ENCODE measurements around the gene STX3.
"Not testable (repeated sequence)": the region's sequence is repeated elsewhere in the genome, so short reads cannot be mapped to it uniquely, and the experiment has no call there.

Gene STX3

GRCh38 chr11:59794417-59794816, 39.2 kb downstream of the STX3 start:
- no peak for DNase-seq

DNA sequence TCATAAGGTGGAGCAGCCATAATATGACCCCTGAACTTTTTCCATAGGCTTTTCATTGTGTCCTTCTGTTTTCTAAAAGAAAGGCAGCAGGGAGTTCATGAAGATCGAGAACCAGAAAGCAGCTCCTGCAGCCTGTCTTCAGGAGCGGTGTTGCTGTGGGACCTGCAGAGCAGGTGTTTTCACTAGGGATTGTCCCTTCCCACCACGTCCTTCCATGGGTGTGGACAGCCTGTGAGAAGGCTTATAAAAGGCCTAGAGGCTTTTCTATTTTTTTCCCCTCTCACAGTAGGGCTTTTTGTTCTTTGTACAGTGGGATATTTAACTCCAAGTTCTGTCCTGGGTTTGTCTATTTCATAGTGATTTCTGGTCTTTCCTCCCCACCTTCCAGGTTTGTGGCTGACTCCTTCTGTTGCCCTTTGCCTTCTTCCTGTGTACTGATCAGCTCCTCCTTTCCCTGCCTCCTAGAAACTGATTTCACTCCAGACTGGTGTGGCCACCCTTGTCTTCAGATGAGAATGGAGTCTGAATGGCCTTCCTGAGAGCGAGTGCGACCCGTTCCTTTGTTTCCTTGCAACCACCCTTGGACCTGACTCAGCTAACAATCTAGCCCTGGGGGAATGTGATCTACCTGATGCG, 45.3 kb downstream of the STX3 start:
- DNase-seq, result no peak

DNA sequence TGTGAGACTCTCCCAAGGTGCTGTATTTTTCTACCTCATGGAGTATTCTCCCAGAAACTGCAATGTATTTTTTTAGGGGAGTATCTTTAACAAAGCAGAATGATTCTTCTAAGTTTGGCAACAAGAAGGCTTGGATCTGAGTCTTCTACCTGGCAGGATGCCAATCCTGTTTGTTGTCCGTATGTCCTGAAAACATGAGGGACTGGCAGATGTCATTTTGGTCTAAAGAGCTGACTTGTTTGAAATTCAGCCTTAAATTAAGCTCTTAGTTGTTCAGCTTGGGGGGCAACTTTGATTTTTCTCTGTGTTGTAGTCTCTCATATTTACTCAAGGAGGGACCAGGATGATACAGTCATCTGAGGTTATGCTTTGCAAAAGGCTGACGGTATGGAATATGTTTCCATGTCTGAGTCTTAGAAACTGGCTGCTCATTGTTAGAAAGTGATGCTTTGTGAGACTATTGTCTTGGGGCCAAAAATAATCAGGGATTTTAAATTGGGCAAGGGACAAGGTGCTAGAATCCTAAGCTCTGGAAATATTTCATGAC, 46.1 kb downstream of the STX3 start:
- no peak for DNase-seq

DNA sequence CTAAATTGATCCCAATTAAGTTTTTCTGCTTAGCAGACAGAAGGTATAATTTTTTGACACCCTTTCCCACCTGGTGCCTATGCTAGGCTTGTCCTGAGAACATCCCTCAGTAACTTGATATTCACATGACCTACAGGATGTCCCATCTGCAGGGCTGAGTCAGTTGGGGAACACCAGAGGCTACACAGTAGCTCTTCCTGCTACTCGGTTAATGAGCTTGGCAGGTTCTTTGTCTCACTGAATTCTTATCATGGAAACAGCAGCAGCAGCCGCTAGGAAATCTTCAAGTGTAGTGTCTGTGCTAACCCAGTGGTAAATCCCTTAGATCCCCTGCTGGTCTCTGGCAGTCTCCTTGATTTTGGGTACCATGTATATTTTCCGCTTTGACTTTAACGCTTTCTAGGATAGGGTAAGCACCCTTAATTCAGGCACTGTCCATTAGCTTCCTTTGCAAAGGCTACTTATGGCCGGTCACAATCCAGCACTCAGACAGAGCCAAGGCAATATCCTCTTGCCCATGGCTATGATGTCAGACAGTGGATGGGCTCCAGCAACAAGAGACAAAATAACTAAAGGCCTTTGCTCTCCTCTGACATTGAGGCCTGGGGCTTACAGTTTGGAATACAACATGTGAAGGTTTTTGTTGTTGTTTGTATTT, 46.9 kb downstream of the STX3 start:
- no peak for DNase-seq

DNA sequence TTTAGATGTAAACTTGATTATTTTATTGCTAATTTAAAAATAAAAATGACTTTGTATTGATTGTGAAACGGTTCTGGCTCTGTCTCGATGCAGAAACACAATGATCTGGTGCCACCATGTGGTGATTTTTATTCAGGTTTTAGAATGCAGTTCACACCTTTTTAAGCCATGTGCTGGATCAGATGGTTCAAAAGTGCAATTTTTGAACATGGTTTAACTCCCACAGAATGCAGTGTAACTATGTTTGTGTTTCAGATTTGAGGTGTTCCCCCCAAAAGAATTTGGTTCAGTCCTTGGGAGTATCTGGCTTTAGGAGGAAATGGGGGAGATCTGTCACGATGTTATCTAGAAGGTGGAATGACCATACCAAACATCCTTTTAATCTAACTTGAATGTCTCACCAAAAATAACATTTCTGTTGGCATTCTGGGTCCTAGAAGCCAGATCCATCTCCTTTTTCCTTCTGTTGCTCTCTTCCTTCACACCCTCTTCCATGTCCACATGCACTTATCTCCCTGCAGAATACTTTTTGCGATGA, 47.5 kb downstream of the STX3 start:
- peak; percentile 10 for DNase-seq

DNA sequence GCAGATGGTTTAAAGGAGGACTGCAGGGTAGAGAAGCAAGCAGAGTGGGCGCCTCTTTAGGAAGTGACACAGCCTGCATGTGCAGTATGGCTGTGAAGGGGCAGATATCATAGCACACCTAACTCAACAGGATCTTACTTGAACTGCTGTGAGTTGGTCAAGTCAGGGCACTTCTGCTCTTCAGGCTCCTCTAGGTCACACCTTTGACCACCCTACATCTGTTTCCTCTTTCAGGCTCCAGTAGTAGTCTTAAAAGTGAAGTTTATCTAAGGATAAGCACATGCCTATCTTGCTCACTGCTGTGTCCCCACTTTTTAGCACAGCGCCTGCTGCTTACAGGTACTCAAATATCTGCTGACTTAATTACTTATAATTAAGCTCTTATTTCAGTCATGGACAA, 48.9 kb downstream of the STX3 start:
- peak; percentile 8 for DNase-seq

DNA sequence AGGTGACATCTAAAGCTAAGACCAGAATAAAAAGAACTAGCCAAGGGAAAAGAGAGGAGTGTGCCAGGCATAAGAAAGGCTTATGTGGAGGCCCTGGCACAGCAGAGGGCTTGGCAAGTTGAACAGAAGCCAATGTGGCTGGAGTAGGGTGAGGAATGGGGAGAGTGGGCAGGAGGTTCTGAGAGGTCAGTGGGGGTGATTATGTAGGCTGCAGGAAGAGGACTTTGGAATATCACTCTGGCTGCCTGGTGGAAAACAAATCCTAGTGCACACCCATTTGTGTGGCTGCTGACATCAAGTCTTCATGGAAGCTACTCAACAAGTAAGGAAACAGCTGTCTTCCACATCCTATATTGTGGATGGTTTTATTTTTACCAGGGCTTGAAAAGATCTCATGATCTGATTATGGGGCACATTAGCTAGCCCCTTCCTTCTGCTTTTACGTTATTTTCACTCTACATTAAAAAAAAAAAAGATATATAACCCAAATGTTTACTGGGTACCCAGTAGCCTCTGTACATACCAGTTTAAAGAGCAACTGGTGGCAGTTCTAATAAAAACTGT, 52.0 kb downstream of the STX3 start:
- peak; percentile 5 for DNase-seq

DNA sequence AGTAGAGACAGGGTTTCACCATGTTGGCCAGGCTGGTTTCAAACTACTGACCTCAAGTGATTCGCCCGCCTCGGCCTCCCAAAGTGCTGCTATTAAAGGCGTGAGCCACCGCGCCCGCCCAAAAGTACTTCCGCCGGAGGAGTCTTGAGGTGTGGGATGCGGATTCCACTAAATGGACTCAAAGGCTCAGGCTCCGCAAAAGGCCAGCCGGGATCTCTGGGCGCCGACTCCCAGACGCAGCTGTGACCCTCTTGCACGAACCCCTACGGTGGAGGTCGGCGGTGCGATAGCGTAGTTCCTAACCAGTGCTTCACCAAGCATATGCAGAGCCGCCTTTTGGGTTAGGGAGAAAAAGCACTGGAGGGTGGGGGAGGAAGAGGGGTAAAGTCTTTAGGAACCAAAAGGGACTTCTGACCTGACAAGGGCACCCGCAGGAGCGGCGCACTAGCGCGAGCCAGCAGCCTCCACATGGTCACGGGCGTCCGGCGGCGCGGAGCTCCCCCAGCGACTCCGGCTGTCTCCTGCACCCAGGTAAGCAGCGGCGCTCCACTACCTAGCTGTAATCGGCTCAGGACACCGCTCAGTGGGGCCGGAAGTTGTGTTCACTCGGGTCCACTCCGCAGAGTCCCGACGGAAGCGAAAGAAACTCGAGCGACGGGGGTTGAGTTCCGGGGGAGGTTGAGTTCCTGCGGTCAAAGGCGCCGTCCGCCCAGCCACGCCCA, 55.2 kb downstream of the STX3 start, which contains the start of gene MRPL16:
MRPL16 (minus strand) TSS at position 590 of the 722 bp plus-strand sequence; CDS start at position 470, 120 bp downstream.
- DNase-seq, result peak; percentile 73

GRCh38 chr11:59810911-59811259, 55.7 kb downstream of the STX3 start:
- no peak for DNase-seq

DNA sequence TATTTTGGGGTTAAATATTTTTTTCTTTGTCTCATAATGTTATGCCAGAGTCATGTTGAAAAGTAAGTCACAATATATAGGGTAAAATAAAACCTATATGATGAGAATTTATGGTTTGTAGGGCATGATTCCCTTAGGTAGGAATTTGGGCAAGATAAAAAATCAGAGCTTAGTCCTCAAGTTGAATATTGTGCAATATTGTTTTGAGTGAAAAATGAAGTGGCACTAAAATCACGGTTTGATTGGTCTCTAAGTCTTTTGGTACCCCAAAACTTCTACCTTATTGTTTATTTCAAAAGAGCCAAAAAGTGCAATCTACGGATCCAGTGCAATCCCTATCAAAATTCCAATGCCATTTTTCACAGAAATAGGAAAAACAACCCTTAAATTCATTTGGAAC, 57.0 kb downstream of the STX3 start:
- no peak for DNase-seq

- DNase-seq, result no peak
Observed at GRCh38 chr11:59813364-59813763, 58.2 kb downstream of the STX3 start.

DNA sequence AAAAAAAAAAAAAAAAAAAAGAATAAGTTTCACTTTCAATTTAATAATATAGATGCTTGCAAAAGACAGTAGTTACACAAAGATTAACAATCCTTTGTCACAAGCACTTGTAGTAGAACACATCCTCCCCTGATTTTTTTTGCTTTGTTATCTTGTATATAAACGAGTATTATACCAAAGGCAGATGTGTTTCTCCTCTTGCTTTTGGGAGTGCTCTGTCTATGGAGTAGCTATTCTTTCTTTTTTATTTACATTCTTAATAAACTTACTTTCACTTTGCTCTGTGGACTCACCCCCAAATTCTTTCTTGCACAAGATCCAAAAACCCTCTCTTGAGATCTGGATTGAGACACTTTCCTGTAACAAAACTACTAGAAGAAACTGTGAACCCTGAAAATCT, 58.8 kb downstream of the STX3 start:
- no peak for DNase-seq

GRCh38 chr11:59815754-59816153, 60.6 kb downstream of the STX3 start:
- no peak for DNase-seq

DNA sequence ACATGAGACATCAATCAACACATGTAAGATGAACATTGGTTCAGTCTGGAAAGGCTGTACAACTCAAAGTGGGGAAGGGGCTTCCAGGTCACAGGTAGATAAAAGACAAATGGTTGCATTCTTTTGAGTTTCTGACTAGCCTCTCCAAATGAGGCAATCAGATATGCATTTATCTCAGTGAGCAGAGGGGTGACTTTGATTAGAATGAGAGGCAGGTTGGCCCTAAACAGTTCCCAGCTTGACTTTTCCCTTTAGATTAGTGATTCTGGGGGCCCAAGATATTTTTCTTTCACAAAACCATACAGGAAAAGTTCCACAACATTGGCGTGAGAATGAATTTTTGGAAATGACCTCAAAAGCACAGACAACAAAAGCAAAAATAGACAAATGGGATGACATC, 61.3 kb downstream of the STX3 start:
- not testable (repeated sequence) for DNase-seq

- peak; percentile 40 for DNase-seq
Observed at GRCh38 chr11:59818572-59818971, 63.4 kb downstream of the STX3 start.

DNA sequence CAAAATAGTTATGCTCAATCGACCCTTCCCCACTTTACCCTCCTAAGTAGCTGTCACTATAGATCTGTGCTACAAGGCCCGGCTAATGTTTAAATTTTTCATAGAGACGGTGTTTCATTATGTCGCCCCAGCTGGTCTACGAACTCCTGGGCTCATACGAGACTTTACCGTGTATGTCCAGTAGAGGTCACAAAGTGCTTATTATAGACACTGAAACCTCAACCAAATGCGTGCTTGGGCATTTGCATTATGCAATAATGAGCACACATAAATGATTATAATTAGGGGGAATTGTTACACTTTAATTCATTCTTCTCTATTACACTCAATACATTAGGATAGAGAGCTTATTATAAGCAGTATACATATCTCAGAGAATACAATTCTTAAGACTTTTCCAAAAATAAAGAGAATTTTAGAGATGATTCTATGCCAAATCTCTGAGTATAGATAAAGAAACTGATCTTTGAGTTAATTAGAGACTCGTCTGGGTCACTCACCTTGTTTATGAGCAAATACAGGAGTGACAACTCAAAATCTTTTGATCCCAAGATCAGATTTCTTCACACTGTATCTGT, 67.9 kb downstream of the STX3 start:
- DNase-seq, result peak; percentile 25

DNA sequence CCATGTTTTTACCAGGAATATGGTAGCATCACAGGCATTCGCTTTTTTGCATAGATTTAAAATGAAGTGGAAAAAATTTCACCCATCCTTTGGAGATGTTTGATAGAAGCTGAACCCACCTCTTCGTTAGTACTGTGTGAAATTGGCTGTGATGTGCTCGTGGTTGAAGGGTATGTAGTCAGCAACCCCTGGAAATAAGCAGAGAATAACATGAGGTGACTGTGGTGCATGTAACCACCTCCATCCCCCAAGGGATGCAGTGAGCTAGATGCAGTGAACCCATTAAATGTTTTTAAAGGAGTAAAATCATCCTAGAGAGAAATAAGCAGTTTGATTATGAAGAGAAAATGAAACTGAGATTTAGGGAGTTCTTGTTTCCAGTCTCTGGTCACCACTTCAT, 74.2 kb downstream of the STX3 start:
- no peak for DNase-seq

- no peak for DNase-seq
Observed at GRCh38 chr11:59833602-59834001, 78.4 kb downstream of the STX3 start.

GRCh38 chr11:59839615-59840014, 84.4 kb downstream of the STX3 start:
- DNase-seq, result no peak

GRCh38 chr11:59841514-59841913, 86.3 kb downstream of the STX3 start:
- no peak for DNase-seq

- DNase-seq, result no peak
Observed at GRCh38 chr11:59842316-59842715, 87.1 kb downstream of the STX3 start.

DNA sequence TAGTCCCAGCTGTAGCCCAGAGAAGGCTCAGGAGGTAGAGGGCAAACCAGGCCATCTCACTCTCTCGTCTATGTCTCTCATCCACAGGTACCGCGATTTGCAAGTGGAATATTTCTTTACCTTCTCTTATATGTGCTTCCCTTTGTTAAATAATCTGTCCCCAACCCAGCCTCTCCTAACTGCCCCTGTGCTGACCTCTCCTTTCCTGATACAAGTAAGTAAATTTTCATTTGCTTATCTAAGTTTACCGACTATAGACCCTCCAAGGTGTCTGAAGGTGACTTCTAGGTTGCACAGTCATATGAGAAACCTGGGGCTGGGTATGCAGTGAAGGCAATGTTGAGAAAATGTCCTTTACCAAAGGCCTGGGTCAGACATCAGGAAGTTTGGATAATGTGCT, 90.2 kb downstream of the STX3 start, which contains the start of gene CBLIF:
CBLIF (minus strand) TSS at position 101 of the 400 bp plus-strand sequence; CDS start at position 55, 46 bp downstream.
- no peak for DNase-seq

DNA sequence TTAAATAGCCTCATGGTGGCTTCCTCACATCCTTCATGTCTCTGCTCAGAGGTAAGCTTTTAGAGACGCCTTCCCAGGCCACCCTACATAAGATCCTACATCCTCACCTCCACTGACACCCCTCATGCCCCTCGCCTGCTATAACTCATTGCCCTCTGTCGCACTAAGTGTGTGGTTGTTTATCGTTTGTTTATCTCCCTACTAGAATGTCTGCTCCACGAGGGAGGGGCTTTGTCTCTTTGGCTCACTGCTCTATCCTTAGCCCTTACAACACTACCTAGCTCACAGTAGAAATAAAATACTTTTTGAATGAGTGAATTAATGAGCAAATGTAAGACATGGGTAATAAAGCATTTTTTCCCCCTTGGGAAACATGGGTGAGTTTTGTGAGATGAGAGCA, 91.4 kb downstream of the STX3 start:
- DNase-seq, result no peak

All from GDM1 (cell line).